Colonic mucosa (tissue), 4 donors: Measurements from ENCODE around the gene TTC28. TPM values are rescaled to one million over a fixed set of nuclear protein-coding genes. Genes with fewer than 3 reads are reported as not detected.
"Not testable (repeated sequence)": the region's sequence is repeated elsewhere in the genome, so short reads cannot be mapped to it uniquely, and the experiment has no call there.

Experiments
- DNase-seq: peaks from one replicate; pipeline ENCODE4 v3.0.0-alpha.2; 2020
- H3K27ac ChIP-seq: fragments of 200-600 bp; one replicate; pipeline ENCODE4 v1.8.0; 2021
- H3K27me3 ChIP-seq: fragments of 200-600 bp; one replicate; pipeline ENCODE4 v1.8.0; 2021
- H3K36me3 ChIP-seq: fragments of 200-600 bp; one replicate; pipeline ENCODE4 v1.8.0; 2021
- H3K4me1 ChIP-seq: fragments of 200-600 bp; one replicate; pipeline ENCODE4 v1.8.0; 2021; ENCODE audit warnings: mild to moderate bottlenecking
- H3K4me3 ChIP-seq: fragments of 200-600 bp; one replicate; pipeline ENCODE4 v1.8.0; 2021
- H3K9ac ChIP-seq, 2 donors: one replicate each; pipeline ENCODE4 v1.7.0; 2013; ENCODE audit warnings: control low read depth in 2 of 2, low read depth in 2 of 2, low read length in 2 of 2
- H3K9me3 ChIP-seq: fragments of 200-600 bp; one replicate; pipeline ENCODE4 v1.8.0; 2021
- intact Hi-C: fragments of 100-400 bp; cut with DNase I; formaldehyde crosslinking; loops from one replicate; pipeline ENCODE4 v1.14.1; 2022
- total RNA-seq, 2 donors: library from RNA; stranded (reverse); fragmentation: NEBNext Ultra II Directional in 1 of 2; extraction: Animal tissue kit (Norgen Biotek cat#: 25700) in 1 of 2; gene quantifications; one replicate each; pipeline ENCODE4 v1.2.1, GENCODE V29; 2021
- TF ChIP-seq, protein P1 (sequence below): fragments of 200-600 bp; IDR thresholded peaks from one replicate; pipeline ENCODE4 v1.8.0; 2022; ENCODE audit warnings: antibody characterized with exemption, mild to moderate bottlenecking
- donor health status: healthy.
- donor health status: DM: no; HTN: no; CAD: no.
- donor health status: DM: no; HTN: no; CAD: no.

TTC28 gene
- total RNA-seq, 2 donors from 2014 or later: 6.6 to 9.2 TPM

DNA sequence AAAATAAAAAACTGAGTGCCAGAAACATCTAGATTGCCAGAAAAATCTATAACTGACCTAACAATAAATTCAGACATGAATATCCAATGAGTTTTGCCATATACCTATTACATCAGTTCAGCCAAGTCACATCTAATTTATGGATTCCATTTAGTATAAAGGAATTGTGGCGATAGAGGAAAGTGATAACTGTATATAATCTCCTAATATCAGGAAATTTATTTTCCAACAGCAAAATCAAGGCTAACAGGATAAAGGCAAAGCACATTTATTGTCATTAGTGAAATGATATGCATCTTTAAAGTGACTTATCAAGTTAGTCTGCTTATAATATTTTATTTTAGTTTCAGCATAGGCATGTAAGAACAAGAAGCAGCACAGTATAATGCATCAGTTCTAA is 462.4 kb downstream of the TTC28 start:
- no peaks in the 10 kb centered on the region for H3K27me3 ChIP-seq
- H3K4me3 ChIP-seq: no peak overlapping the region
- DNase-seq: no peak
- no peaks in the 10 kb centered on the region for H3K36me3 ChIP-seq
- intact Hi-C loops: no loop called here
- H3K9me3 ChIP-seq: no peaks in the 10 kb centered on the region
- H3K9ac ChIP-seq: no peak overlapping the region
- TF ChIP-seq, protein P1, sequence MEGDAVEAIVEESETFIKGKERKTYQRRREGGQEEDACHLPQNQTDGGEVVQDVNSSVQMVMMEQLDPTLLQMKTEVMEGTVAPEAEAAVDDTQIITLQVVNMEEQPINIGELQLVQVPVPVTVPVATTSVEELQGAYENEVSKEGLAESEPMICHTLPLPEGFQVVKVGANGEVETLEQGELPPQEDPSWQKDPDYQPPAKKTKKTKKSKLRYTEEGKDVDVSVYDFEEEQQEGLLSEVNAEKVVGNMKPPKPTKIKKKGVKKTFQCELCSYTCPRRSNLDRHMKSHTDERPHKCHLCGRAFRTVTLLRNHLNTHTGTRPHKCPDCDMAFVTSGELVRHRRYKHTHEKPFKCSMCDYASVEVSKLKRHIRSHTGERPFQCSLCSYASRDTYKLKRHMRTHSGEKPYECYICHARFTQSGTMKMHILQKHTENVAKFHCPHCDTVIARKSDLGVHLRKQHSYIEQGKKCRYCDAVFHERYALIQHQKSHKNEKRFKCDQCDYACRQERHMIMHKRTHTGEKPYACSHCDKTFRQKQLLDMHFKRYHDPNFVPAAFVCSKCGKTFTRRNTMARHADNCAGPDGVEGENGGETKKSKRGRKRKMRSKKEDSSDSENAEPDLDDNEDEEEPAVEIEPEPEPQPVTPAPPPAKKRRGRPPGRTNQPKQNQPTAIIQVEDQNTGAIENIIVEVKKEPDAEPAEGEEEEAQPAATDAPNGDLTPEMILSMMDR: no peak
- H3K4me1 ChIP-seq: no peaks in the 10 kb centered on the region
- H3K27ac ChIP-seq: no peak overlapping the region

DNA sequence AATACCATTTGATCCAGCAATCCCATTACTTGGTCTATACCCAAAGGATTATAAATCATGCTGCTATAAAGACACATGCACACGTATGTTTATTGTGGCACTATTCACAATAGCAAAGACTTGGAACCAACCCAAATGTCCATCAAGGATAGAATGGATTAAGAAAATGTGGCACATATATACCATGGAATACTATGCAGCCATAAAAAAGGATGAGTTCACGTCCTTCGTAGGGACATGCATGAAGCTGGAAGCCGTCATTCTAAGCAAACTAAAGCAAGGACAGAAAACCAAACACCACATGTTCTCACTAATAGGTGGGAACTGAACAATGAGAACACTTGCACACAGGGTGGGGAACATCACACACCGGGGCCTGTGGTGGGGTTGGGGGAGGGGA is 464.9 kb downstream of the TTC28 start:
- H3K36me3 ChIP-seq, H3K9me3 ChIP-seq, H3K9ac ChIP-seq, intact Hi-C loops, H3K4me3 ChIP-seq, H3K4me1 ChIP-seq, H3K27ac ChIP-seq, DNase-seq, H3K27me3 ChIP-seq: not testable (repeated sequence)

DNA sequence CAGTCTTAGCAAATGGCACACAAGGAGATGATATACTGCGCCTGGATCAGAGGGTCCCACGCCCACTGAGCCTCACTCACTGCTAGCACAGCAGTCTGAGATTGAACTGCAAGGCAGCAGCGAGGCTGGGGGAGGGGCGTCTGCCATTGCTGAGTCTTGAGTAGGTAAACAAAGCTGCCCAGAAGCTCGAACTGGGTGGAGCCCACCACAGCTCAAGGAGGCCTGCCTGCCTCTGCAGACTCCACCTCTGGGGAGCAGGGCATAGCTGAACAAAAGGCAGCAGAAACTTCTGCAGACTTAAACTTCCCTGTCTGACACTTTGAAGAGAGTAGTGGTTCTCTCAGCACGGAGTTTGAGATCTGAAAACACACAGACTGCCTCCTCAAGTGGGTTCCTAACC is 470.2 kb downstream of the TTC28 start:
- DNase-seq, intact Hi-C loops, H3K9me3 ChIP-seq, H3K4me3 ChIP-seq, H3K27me3 ChIP-seq, H3K27ac ChIP-seq, H3K4me1 ChIP-seq, H3K36me3 ChIP-seq, H3K9ac ChIP-seq: not testable (repeated sequence)

DNA sequence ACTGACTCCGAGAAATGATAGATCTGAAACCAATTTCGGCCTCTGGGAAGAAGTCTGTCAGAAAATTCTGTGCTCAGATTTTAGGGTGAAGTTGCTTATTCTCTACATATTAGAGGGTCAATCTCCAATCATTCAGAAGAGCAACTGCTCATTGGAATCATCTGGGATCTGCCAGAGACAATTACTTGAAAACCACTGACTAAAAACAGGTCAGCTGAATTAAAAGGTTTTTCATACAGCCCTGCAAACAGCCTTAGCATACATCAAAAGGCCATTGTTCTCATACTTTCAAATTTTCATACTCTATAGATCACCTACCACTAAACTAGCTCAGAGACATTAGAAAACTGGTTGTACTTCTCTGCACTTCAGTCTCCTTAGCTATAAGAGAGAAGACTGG is 470.9 kb downstream of the TTC28 start:
- Histone ChIP-seq H3K9ac (no peak overlapping the region), H3K4me3 (no peak overlapping the region), H3K27ac (no peak overlapping the region), H3K9me3 (no peaks in the 10 kb centered on the region), H3K4me1 (no peaks in the 10 kb centered on the region), H3K36me3 (no peaks in the 10 kb centered on the region), H3K27me3 (no peaks in the 10 kb centered on the region)
- intact Hi-C loops: no loop called here
- DNase-seq: no peak
- TF ChIP-seq, protein P1: no peak

DNA sequence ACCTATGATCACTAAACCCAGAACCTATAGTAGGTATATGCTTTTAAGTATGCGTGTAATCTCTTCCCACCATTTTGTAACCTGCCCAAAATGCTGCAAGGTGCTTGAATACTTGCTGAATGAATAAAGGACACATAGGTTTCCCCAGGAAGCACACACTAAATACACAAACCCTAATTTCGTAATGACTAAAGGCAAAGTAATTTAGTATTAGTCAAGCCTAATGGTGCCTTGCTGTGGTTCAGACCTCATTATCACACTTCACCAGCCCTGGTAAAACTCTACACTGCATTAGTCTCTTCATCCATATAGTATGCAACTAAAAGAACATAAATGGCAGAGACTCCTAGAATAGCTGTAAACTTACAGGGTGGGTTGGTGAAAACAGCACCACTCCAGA is 471.6 kb downstream of the TTC28 start:
- no peak overlapping the region for H3K4me3 ChIP-seq
- TF ChIP-seq, protein P1: no peak
- H3K9ac ChIP-seq: no peak overlapping the region
- DNase-seq: no peak
- no peaks in the 10 kb centered on the region for H3K36me3 ChIP-seq
- no peaks in the 10 kb centered on the region for H3K4me1 ChIP-seq
- intact Hi-C loops: no loop called here
- H3K9me3 ChIP-seq: no peaks in the 10 kb centered on the region
- H3K27ac ChIP-seq: no peak overlapping the region
- H3K27me3 ChIP-seq: no peaks in the 10 kb centered on the region

DNA sequence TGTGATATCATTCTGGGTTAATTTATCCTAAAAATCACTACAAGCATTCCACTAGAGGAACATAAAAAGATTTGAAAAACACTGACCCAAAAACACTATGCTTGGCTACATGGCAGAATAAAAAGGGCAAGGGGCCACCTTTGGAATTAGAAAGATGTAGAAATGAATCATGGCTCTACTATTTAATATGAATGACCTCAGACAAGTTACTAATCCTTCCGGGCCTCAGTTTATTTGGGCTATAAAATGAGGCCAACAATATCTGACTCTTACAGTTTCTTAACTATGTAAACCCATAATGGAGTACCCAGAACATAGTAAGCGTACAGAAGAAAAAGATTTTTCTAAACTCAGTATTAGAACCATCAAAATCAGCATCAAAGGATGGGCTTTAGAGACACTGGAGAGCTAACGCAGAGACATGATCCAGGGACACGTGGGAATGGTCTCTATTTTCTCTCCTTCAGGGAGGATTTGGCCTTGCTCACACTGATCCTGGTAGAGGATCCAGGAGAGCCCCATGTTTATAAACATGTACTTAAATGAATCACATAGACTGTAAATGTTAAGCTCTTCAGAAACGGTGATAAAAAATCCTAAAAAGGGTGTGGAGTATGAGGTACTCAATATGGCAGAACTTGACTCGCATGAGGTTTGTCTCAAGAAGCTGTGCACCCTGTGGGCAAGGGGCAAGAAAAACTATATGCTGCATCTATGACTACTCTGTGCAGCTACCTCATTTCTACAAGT is 472.2 kb downstream of the TTC28 start:
- H3K9ac ChIP-seq: no peak overlapping the region
- H3K27me3 ChIP-seq: no peaks in the 10 kb centered on the region
- no peaks in the 10 kb centered on the region for H3K36me3 ChIP-seq
- TF ChIP-seq, protein P1: no peak
- intact Hi-C loops: no loop called here
- no peak overlapping the region for H3K4me3 ChIP-seq
- H3K27ac ChIP-seq: no peak overlapping the region
- no peaks in the 10 kb centered on the region for H3K9me3 ChIP-seq
- H3K4me1 ChIP-seq: no peaks in the 10 kb centered on the region
- no peak for DNase-seq
